ENCODE measurements around the gene RPF1. TPM values are rescaled to one million over a fixed set of nuclear protein-coding genes. Genes with fewer than 3 reads are reported as not detected.

Gene RPF1
- polyA plus RNA-seq, 1 donor from 2014 or later: 64.3 TPM

DNA sequence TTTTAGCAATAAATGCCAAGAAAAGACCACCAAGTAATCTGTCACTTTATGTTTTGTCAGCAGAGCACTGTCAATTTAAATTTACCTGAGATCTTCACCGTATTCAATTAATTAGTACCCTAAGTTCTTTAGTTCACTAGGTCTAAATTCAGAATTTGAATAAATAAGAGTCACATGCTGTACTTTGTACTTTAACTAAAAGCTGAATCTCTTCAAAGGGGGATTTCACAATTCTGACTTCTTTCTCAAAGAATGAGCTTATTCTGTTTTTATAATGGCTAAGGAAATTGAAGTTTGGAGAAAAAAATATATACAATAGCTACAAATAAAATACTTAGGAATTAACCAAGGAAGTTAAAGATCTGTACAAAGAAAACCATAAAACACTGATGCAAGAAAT, 29.4 kb downstream of the RPF1 start:
- TF ChIP-seq, protein P1, sequence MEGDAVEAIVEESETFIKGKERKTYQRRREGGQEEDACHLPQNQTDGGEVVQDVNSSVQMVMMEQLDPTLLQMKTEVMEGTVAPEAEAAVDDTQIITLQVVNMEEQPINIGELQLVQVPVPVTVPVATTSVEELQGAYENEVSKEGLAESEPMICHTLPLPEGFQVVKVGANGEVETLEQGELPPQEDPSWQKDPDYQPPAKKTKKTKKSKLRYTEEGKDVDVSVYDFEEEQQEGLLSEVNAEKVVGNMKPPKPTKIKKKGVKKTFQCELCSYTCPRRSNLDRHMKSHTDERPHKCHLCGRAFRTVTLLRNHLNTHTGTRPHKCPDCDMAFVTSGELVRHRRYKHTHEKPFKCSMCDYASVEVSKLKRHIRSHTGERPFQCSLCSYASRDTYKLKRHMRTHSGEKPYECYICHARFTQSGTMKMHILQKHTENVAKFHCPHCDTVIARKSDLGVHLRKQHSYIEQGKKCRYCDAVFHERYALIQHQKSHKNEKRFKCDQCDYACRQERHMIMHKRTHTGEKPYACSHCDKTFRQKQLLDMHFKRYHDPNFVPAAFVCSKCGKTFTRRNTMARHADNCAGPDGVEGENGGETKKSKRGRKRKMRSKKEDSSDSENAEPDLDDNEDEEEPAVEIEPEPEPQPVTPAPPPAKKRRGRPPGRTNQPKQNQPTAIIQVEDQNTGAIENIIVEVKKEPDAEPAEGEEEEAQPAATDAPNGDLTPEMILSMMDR (IDR thresholded peaks at IDR 0.05; ENCODE audit: poor library complexity, severe bottlenecking): no peak
- TF ChIP-seq POLR2AphosphoS5 (IDR thresholded peaks at IDR 0.05) (no peak), EP300 (conservative IDR thresholded peaks at IDR 0.05; ENCODE audit: poor library complexity, severe bottlenecking) (no peak), EZH2 (IDR thresholded peaks at IDR 0.05; ENCODE audit: borderline replicate concordance, insufficient read depth, low read length, poor library complexity, severe bottlenecking) (no peak), MXI1 (conservative IDR thresholded peaks at IDR 0.05; ENCODE audit: poor library complexity, severe bottlenecking) (no peak), TAF1 (IDR thresholded peaks at IDR 0.05; ENCODE audit: low read depth) (no peak), RAD21 (conservative IDR thresholded peaks at IDR 0.05) (no peak), SMC3 (conservative IDR thresholded peaks at IDR 0.05; ENCODE audit: poor library complexity) (no peak)
- TF ChIP-seq, protein P2, sequence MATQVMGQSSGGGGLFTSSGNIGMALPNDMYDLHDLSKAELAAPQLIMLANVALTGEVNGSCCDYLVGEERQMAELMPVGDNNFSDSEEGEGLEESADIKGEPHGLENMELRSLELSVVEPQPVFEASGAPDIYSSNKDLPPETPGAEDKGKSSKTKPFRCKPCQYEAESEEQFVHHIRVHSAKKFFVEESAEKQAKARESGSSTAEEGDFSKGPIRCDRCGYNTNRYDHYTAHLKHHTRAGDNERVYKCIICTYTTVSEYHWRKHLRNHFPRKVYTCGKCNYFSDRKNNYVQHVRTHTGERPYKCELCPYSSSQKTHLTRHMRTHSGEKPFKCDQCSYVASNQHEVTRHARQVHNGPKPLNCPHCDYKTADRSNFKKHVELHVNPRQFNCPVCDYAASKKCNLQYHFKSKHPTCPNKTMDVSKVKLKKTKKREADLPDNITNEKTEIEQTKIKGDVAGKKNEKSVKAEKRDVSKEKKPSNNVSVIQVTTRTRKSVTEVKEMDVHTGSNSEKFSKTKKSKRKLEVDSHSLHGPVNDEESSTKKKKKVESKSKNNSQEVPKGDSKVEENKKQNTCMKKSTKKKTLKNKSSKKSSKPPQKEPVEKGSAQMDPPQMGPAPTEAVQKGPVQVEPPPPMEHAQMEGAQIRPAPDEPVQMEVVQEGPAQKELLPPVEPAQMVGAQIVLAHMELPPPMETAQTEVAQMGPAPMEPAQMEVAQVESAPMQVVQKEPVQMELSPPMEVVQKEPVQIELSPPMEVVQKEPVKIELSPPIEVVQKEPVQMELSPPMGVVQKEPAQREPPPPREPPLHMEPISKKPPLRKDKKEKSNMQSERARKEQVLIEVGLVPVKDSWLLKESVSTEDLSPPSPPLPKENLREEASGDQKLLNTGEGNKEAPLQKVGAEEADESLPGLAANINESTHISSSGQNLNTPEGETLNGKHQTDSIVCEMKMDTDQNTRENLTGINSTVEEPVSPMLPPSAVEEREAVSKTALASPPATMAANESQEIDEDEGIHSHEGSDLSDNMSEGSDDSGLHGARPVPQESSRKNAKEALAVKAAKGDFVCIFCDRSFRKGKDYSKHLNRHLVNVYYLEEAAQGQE (IDR thresholded peaks at IDR 0.05; ENCODE audit: borderline replicate concordance): no peak
- H4K20me1 ChIP-seq (ENCODE audit: insufficient read depth): no peaks in the 10 kb centered on the region
- H3K9me2 ChIP-seq (ENCODE audit: insufficient read depth, low read length): no peaks in the 10 kb centered on the region
- no peaks in the 10 kb centered on the region for H3F3A ChIP-seq (ENCODE audit: insufficient read depth, low read length, poor library complexity, severe bottlenecking)
- no peak overlapping the region for H2AFZ ChIP-seq (ENCODE audit: low read depth, low read length)
- H3K27ac ChIP-seq (ENCODE audit: low read length): no peak overlapping the region
- peaks cover 19% of the 10 kb centered on the region for H3K79me2 ChIP-seq (replicated peaks; ENCODE audit: insufficient read depth, low read length)
- no peak overlapping the region for H3K4me2 ChIP-seq (ENCODE audit: low read length)
- H3K4me3 ChIP-seq (ENCODE audit: low read length): no peak overlapping the region
- H3K9ac ChIP-seq (ENCODE audit: low read length): no peak overlapping the region
- H3K36me3 ChIP-seq (ENCODE audit: insufficient read depth, low read length): no peaks in the 10 kb centered on the region
- no peaks in the 10 kb centered on the region for H3K9me3 ChIP-seq (ENCODE audit: low read length)
- no peaks in the 10 kb centered on the region for H3K27me3 ChIP-seq (ENCODE audit: insufficient read depth, low read depth, low read length)

DNA sequence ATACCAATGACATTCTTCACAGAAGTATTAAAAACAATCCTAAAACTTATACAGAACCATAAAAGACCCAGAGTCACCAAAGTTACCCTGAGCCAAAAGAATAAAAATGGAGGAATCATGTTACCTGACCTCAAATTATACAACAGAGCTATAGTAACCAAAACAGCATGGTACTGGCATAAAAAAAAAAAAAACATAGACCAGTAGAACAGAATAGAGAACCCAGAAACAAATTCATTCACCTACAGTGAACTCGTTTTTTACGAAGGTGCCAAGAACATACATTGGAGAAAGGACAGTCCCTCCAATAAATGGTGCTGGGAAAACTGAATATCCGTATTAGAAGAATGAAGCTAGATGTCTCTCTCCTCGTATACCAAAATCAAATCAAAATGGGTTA, 30.0 kb downstream of the RPF1 start:
- Histone ChIP-seq H3K4me3 (ENCODE audit: low read length) (no peak overlapping the region), H3K27ac (ENCODE audit: low read length) (no peak overlapping the region)
- TF ChIP-seq EP300 (conservative IDR thresholded peaks at IDR 0.05; ENCODE audit: poor library complexity, severe bottlenecking): no peak
- no peak for TF ChIP-seq EZH2 (IDR thresholded peaks at IDR 0.05; ENCODE audit: borderline replicate concordance, insufficient read depth, low read length, poor library complexity, severe bottlenecking)
- TF ChIP-seq, protein P1 (IDR thresholded peaks at IDR 0.05; ENCODE audit: poor library complexity, severe bottlenecking): no peak
- no peak for TF ChIP-seq MXI1 (conservative IDR thresholded peaks at IDR 0.05; ENCODE audit: poor library complexity, severe bottlenecking)
- no peak for TF ChIP-seq RAD21 (conservative IDR thresholded peaks at IDR 0.05)
- TF ChIP-seq POLR2AphosphoS5 (IDR thresholded peaks at IDR 0.05): no peak
- TF ChIP-seq SMC3 (conservative IDR thresholded peaks at IDR 0.05; ENCODE audit: poor library complexity): no peak
- no peak for TF ChIP-seq TAF1 (IDR thresholded peaks at IDR 0.05; ENCODE audit: low read depth)
- TF ChIP-seq, protein P2 (IDR thresholded peaks at IDR 0.05; ENCODE audit: borderline replicate concordance): no peak

More for the DNA sequence above, 30.0 kb downstream of the RPF1 start:
- H2AFZ ChIP-seq (ENCODE audit: low read depth, low read length): no peak overlapping the region
- no peaks in the 10 kb centered on the region for H3K9me3 ChIP-seq (ENCODE audit: low read length)
- H3K4me2 ChIP-seq (ENCODE audit: low read length): no peak overlapping the region
- no peak overlapping the region for H3K9ac ChIP-seq (ENCODE audit: low read length)
- no peaks in the 10 kb centered on the region for H3F3A ChIP-seq (ENCODE audit: insufficient read depth, low read length, poor library complexity, severe bottlenecking)
- H3K9me2 ChIP-seq (ENCODE audit: insufficient read depth, low read length): no peaks in the 10 kb centered on the region
- H3K27me3 ChIP-seq (ENCODE audit: insufficient read depth, low read depth, low read length): no peaks in the 10 kb centered on the region
- H3K36me3 ChIP-seq (ENCODE audit: insufficient read depth, low read length): no peaks in the 10 kb centered on the region
- no peaks in the 10 kb centered on the region for H4K20me1 ChIP-seq (ENCODE audit: insufficient read depth)
- peaks cover 15% of the 10 kb centered on the region for H3K79me2 ChIP-seq (replicated peaks; ENCODE audit: insufficient read depth, low read length)

Measured in neural cell (in vitro differentiated cells).